Adrenal gland (tissue), 12 donors: ENCODE measurements around the gene SCYGR1. TPM values are rescaled to one million over a fixed set of nuclear protein-coding genes. Genes with fewer than 3 reads are reported as not detected.

Source experiments
- DNase-seq, 7 donors: peaks; one replicate each; pipeline ENCODE4 v3.0.0-alpha.2; 2019 to 2020
- H3K27ac ChIP-seq, 5 donors: fragments of 200-600 bp; sonication (generic) in 4 of 5; 1 replicate in 3 of 5; 2 replicates in 2 of 5; pipeline versions ENCODE4 v1.5.1 to v1.8.0; 2016 to 2020; ENCODE audit warnings: mild to moderate bottlenecking in 1 of 5
- H3K27me3 ChIP-seq: fragments of 200-600 bp; 2 replicates; pipeline ENCODE4 v1.8.0; 2021
- H3K36me3 ChIP-seq, 2 donors: fragments of 200-600 bp; replicated peaks in 1 of 2; 1 replicate in 1 of 2; 2 replicates in 1 of 2; pipeline versions ENCODE4 v1.5.1 to v1.8.0; 2018 to 2022
- H3K4me1 ChIP-seq, 2 donors: fragments of 200-600 bp; replicated peaks in 1 of 2; 1 replicate in 1 of 2; 2 replicates in 1 of 2; pipeline versions ENCODE4 v1.5.1 to v1.8.0; 2018 to 2021
- H3K4me3 ChIP-seq, 4 donors: fragments of 200-600 bp; sonication (generic) in 3 of 4; one replicate each; pipeline ENCODE4 v1.5.1; 2016 to 2018
- H3K9me3 ChIP-seq, 3 donors: fragments of 200-600 bp; sonication (generic) in 1 of 3; replicated peaks in 1 of 3; 1 replicate in 2 of 3; 2 replicates in 1 of 3; pipeline versions ENCODE4 v1.5.1 to v1.8.0; 2016 to 2021
- CTCF ChIP-seq, 6 experiments: fragments of 450-650 bp in 4 of 6; fragments of 200-600 bp in 2 of 6; sonication (generic) in 1 of 6; IDR thresholded peaks; 1 replicate in 5 of 6; 2 replicates in 1 of 6; pipeline versions ENCODE4 v1.5.1 to v1.8.0; 2016 to 2021; ENCODE audit warnings: antibody characterized with exemption in 6 of 6, mild to moderate bottlenecking in 2 of 6, moderate library complexity in 1 of 6
- POLR2A ChIP-seq, 2 donors: fragments of 450-650 bp; IDR thresholded peaks; one replicate each; pipeline ENCODE4 v1.6.1; 2017; ENCODE audit warnings: antibody characterized with exemption in 2 of 2, mild to moderate bottlenecking in 2 of 2, moderate library complexity in 1 of 2
- WGBS, 4 donors: extraction: QIAGEN DNeasy Blood & Tissue Kit in 2 of 4; methylation state at CpG; one replicate each; pipeline versions ENCODE4 v1.1.5 to v1.1.7; 2013 to 2017; 5-methylcytosine and 5-hydroxymethylcytosine counted together
- intact Hi-C, 2 donors: fragments of 100-400 bp; cut with DNase I; formaldehyde crosslinking; loops; one replicate each; pipeline versions ENCODE4 v1.14.1 to v1.15.0; 2022 to 2023
- polyA plus RNA-seq, 3 donors: library from polyadenylated mRNA; stranded (reverse); fragments of 200-250 nt in 2 of 3; fragments of 350-450 nt in 1 of 3; fragmentation: Illumina TruSeq in 1 of 3; extraction: RNeasy Lipid Tissue Mini Kit (QIAGEN cat#74804) in 1 of 3; gene quantifications; one replicate each; pipeline ENCODE4 v1.2.3, GENCODE V29; 2013 to 2014
- total RNA-seq, 9 donors: library from RNA; depleted of rRNA in 4 of 9; stranded (reverse); fragments of >200 nt in 4 of 9; fragments of 120-200 nt in 1 of 9; fragmentation: NEBNext Ultra II Directional in 1 of 9; extraction: Animal tissue kit (Norgen Biotek cat#: 25700) in 1 of 9; gene quantifications; one replicate each; pipeline versions ENCODE4 v1.1.0 to v1.2.4, GENCODE V29; 2013 to 2023
- donor health status: healthy with polysubstance abuse.
- donor health status: Bipolar disorder and iron deficiency.
- donor health status: DM: yes; HTN: yes; CAD: no.
- donor health status: DM: no; HTN: no; CAD: no.
- donor health status: DM: no; HTN: no; CAD: no.
- donor health status: DM: yes; HTN: yes; CAD: no.

The SCYGR1 gene
- total and polyA plus RNA-seq, 12 donors = not detected

DNA sequence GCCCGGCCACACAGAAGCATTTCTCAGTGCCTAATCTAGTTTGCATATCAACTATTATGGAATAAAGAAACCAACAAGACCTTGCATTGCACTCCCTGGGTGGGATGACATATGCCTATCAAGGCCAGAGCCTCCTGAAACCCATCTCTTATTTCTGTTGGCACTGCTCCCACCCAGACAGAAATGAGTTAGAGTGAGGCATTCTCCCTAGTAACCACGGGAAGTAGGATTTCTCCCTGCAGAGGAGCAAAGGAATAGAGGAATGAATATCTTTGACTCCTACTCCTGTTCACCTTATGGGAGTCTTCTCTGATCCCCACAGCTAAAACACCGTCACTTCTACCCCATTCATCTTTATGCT is 24.2 kb upstream of the SCYGR1 start:
- intact Hi-C loops = no loop called here
- Histone ChIP-seq H3K27me3 (no peaks in the 10 kb centered on the region), H3K4me3 (no peak overlapping the region), H3K36me3 (no peaks in the 10 kb centered on the region), H3K4me1 (peaks cover 14 to 22% of the 10 kb centered on the region in 2 donors), H3K9me3 (no peaks in the 10 kb centered on the region), H3K27ac (no peak overlapping the region)
- 59 to 71% (median 70%) methylated on average over 3 of the region's 3 CpGs for WGBS, 4 donors
- TF ChIP-seq POLR2A (IDR thresholded peaks at IDR 0.05) (no peak), CTCF (IDR thresholded peaks at IDR 0.05) (no peak)
- no peak for DNase-seq

DNA sequence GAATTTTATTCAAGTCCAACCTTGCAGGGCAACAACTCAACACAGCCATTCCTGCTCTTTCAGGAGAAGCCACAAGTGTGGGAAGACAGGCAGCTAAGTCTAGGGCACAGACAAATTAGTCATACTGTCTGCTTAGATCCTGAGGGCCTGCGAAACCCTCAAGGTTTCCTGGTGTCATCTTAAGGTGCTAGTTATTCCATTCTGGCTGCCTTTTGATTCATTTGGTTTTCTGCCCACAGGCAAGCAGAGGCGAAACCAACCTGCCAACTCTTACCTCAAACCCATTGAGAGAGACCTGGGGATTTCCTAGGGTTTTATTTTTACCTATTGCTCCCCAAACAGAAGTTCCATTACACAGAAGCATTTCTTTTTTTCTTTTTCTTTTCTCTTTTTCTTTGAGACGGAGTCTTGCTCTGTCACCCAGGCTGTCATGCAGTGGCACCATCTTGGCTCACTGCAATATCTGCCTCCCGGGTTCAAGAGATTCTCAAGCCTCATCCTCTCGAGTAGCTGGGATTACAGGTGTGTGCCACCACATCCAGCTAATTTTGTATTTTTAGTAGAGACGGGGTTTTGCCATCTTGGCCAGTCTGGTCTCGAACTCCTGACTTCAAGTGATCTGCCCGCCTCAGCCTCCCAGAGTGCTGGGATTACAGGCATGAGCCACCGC is 23.7 kb upstream of the SCYGR1 start:
- Histone ChIP-seq H3K4me3 (no peak overlapping the region), H3K27me3 (no peaks in the 10 kb centered on the region), H3K36me3 (no peaks in the 10 kb centered on the region), H3K27ac (no peak overlapping the region), H3K9me3 (no peaks in the 10 kb centered on the region), H3K4me1 (peaks cover 19 to 24% of the 10 kb centered on the region in 2 donors)
- 89 to 94% (median 93%) methylated on average over 9 of the region's 9 CpGs for WGBS, 4 donors
- intact Hi-C loops = no loop called here
- TF ChIP-seq CTCF (IDR thresholded peaks at IDR 0.05) = no peak
- no peak for TF ChIP-seq POLR2A (IDR thresholded peaks at IDR 0.05)
- DNase-seq = peak in 1 of 7 donors; percentile 18

DNA sequence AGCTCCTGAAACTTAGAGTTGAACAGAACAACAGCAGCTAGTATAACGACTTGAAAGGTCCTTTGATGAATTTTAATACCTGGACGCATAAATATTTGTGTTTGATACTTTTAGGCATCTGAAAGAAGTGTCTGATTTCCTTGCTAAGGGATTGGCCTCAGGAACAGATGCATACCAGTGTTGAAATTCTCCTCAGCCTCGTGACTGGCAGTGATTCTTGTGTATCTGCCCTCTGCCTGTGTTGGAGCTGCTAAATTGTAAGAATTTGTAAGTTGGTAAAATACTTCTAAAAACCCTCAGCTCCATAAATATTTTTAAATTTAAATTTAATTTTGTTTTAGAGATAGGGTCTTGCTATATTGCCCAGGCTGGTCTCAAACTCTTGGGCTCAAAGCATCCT is 22.4 kb upstream of the SCYGR1 start:
- TF ChIP-seq POLR2A (IDR thresholded peaks at IDR 0.05) = no peak
- no peak for TF ChIP-seq CTCF (IDR thresholded peaks at IDR 0.05)
- no peaks in the 10 kb centered on the region for H3K9me3 ChIP-seq
- peaks cover 15 to 23% of the 10 kb centered on the region in 2 donors for H3K4me1 ChIP-seq
- DNase-seq = no peak
- intact Hi-C loops = no loop called here
- no peaks in the 10 kb centered on the region for H3K36me3 ChIP-seq
- WGBS, 4 donors = 72 to 96% (median 81%) methylated on average over 3 of the region's 3 CpGs
- no peak overlapping the region for H3K4me3 ChIP-seq
- no peaks in the 10 kb centered on the region for H3K27me3 ChIP-seq
- H3K27ac ChIP-seq = no peak overlapping the region

- Histone ChIP-seq H3K27ac (peak overlapping the region in 2 of 5 donors; percentile 87 to 95), H3K27me3 (no peaks in the 10 kb centered on the region), H3K36me3 (no peaks in the 10 kb centered on the region), H3K4me1 (peaks cover 10 to 16% of the 10 kb centered on the region in 2 donors), H3K4me3 (no peak overlapping the region), H3K9me3 (no peaks in the 10 kb centered on the region)
- TF ChIP-seq CTCF (IDR thresholded peaks at IDR 0.05) (no peak), POLR2A (IDR thresholded peaks at IDR 0.05) (no peak)
- 68 to 77% (median 73%) methylated on average over 15 to 16 of the region's 16 CpGs for WGBS, 4 donors
- DNase-seq = peak; percentile 42 to 78 (median 71)
- intact Hi-C loops = loop anchor here in 1 of 2 donors (5.0 kb wide), 2 partner anchors 65 to 360 kb away; partner anchors contain the start of gene AGFG1
Observed at GRCh38 chr2:227407591-227408151, 19.9 kb upstream of the SCYGR1 start.
